CD4-positive, alpha-beta T cell treated with Interleukin-2 at 100 ng/mL for 4 hours (primary cell): Measurements from ENCODE around the gene TMEM45A.
"Not testable (repeated sequence)": the region's sequence is repeated elsewhere in the genome, so short reads cannot be mapped to it uniquely, and the experiment has no call there.

Experiments
- DNase-seq: peaks from one replicate; pipeline ENCODE4 v3.0.0-alpha.2; 2020; ENCODE audit warnings: low spot score

Gene TMEM45A

GRCh38 chr3:100577382-100578008 lies 85.1 kb downstream of the TMEM45A start:
- no peak for DNase-seq

- no peak for DNase-seq
These were observed 86.2 kb downstream of the TMEM45A start for GRCh38 chr3:100578646-100579045.

- DNase-seq, result no peak
These were observed 87.7 kb downstream of the TMEM45A start for GRCh38 chr3:100580147-100580546.

GRCh38 chr3:100581650-100582049 lies 89.2 kb downstream of the TMEM45A start:
- DNase-seq, result no peak

GRCh38 chr3:100582157-100582556 lies 89.7 kb downstream of the TMEM45A start:
- DNase-seq, result not testable (repeated sequence)

GRCh38 chr3:100584101-100584660 lies 91.8 kb downstream of the TMEM45A start:
- no peak for DNase-seq

- DNase-seq, result no peak
These were observed 94.4 kb downstream of the TMEM45A start for GRCh38 chr3:100586832-100587231.

GRCh38 chr3:100588251-100588650 lies 95.8 kb downstream of the TMEM45A start:
- no peak for DNase-seq

- peak; percentile 71 for DNase-seq
These were observed 97.9 kb downstream of the TMEM45A start for GRCh38 chr3:100590114-100590839.

- no peak for DNase-seq
These were observed 98.4 kb downstream of the TMEM45A start for GRCh38 chr3:100590840-100591147.

- no peak for DNase-seq
These were observed 99.0 kb downstream of the TMEM45A start for GRCh38 chr3:100591411-100591810.

- no peak for DNase-seq
These were observed 108.0 kb downstream of the TMEM45A start for GRCh38 chr3:100600181-100601042.

- DNase-seq, result no peak
These were observed 110.4 kb downstream of the TMEM45A start for GRCh38 chr3:100602506-100603444.

- DNase-seq, result no peak
These were observed 111.0 kb downstream of the TMEM45A start for GRCh38 chr3:100603469-100603868.

- DNase-seq, result no peak
These were observed 112.9 kb downstream of the TMEM45A start for GRCh38 chr3:100605358-100605757.

- DNase-seq, result no peak
These were observed 114.6 kb downstream of the TMEM45A start for GRCh38 chr3:100606894-100607512.

GRCh38 chr3:100609305-100609704 lies 116.9 kb downstream of the TMEM45A start, which contains the start of gene ADGRG7:
Gene ADGRG7, plus strand, starts transcription at chr3:100609601. Its CDS starts 256 bp downstream, at chr3:100609857.
- DNase-seq, result no peak

- DNase-seq, result no peak
These were observed 117.5 kb downstream of the TMEM45A start for GRCh38 chr3:100609963-100610362.

GRCh38 chr3:100611221-100611620 lies 118.8 kb downstream of the TMEM45A start:
- no peak for DNase-seq

GRCh38 chr3:100613721-100614390 lies 121.4 kb downstream of the TMEM45A start:
- no peak for DNase-seq
